ENCODE measurements around the gene CH25H.

CH25H gene

DNA sequence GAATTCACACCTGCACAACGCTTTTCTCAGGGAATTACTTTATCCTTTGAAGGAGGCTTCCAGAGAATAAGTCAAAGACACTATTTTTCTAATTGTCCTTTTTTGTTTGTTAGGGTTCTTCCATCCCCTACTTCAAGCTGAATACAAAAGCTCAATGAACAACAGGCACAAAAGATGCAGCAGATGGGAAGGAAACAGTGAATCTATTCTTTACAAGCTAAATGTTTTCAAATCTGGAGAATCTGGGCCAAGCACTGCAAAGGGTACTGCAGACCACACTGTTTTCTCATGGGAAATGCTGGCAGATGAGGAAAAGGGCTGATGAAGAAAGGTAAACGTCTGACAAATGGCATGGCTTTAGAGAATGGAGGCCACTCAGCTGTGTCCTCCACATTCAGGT is 25.9 kb upstream of the CH25H start:
- TF ChIP-seq YY1 (IDR thresholded peaks at IDR 0.05; ENCODE audit: low read depth) (no peak), TEAD4 (IDR thresholded peaks at IDR 0.05) (no peak), TAF1 (IDR thresholded peaks at IDR 0.05; ENCODE audit: low read depth) (no peak), CREB1 (IDR thresholded peaks at IDR 0.05; ENCODE audit: low read depth) (no peak), FOXM1 (IDR thresholded peaks at IDR 0.05; ENCODE audit: borderline replicate concordance, low read depth) (no peak), NFIC (IDR thresholded peaks at IDR 0.05) (no peak), EP300 (IDR thresholded peaks at IDR 0.05; ENCODE audit: borderline replicate concordance) (no peak), CEBPB (IDR thresholded peaks at IDR 0.05) (no peak), RAD21 (IDR thresholded peaks at IDR 0.05; ENCODE audit: low read depth) (no peak), EGR1 (IDR thresholded peaks at IDR 0.05) (no peak), TCF12 (IDR thresholded peaks at IDR 0.05; ENCODE audit: low read depth) (no peak), ZBTB7A (IDR thresholded peaks at IDR 0.05; ENCODE audit: low read depth) (no peak)
- TF ChIP-seq, protein P1, sequence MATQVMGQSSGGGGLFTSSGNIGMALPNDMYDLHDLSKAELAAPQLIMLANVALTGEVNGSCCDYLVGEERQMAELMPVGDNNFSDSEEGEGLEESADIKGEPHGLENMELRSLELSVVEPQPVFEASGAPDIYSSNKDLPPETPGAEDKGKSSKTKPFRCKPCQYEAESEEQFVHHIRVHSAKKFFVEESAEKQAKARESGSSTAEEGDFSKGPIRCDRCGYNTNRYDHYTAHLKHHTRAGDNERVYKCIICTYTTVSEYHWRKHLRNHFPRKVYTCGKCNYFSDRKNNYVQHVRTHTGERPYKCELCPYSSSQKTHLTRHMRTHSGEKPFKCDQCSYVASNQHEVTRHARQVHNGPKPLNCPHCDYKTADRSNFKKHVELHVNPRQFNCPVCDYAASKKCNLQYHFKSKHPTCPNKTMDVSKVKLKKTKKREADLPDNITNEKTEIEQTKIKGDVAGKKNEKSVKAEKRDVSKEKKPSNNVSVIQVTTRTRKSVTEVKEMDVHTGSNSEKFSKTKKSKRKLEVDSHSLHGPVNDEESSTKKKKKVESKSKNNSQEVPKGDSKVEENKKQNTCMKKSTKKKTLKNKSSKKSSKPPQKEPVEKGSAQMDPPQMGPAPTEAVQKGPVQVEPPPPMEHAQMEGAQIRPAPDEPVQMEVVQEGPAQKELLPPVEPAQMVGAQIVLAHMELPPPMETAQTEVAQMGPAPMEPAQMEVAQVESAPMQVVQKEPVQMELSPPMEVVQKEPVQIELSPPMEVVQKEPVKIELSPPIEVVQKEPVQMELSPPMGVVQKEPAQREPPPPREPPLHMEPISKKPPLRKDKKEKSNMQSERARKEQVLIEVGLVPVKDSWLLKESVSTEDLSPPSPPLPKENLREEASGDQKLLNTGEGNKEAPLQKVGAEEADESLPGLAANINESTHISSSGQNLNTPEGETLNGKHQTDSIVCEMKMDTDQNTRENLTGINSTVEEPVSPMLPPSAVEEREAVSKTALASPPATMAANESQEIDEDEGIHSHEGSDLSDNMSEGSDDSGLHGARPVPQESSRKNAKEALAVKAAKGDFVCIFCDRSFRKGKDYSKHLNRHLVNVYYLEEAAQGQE (IDR thresholded peaks at IDR 0.05; ENCODE audit: low read depth) = no peak
- TF ChIP-seq, protein P2, sequence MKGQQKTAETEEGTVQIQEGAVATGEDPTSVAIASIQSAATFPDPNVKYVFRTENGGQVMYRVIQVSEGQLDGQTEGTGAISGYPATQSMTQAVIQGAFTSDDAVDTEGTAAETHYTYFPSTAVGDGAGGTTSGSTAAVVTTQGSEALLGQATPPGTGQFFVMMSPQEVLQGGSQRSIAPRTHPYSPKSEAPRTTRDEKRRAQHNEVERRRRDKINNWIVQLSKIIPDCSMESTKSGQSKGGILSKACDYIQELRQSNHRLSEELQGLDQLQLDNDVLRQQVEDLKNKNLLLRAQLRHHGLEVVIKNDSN (IDR thresholded peaks at IDR 0.05) = no peak
- TF ChIP-seq, protein P3, sequence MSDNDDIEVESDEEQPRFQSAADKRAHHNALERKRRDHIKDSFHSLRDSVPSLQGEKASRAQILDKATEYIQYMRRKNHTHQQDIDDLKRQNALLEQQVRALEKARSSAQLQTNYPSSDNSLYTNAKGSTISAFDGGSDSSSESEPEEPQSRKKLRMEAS (IDR thresholded peaks at IDR 0.05) = no peak

DNA sequence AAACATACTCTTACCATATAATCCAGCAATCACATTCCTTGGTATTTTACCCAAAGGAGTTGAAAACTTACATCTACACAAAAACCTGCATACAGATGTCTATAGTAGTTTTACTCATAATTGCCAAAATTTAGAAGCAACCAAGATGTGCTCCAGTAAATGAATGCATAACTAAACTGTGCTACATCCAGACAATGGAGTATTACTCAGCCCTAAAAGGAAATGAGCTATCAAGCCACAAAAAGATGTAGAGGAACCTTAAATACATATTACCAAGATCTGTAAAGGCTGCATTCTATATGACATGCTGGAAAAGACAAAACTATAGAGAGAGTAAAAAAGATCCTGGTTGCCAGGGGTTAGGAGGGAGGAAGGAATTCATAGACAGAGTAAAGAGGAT is 21.8 kb upstream of the CH25H start:
- TF ChIP-seq TCF12 (IDR thresholded peaks at IDR 0.05; ENCODE audit: low read depth) (no peak), YY1 (IDR thresholded peaks at IDR 0.05; ENCODE audit: low read depth) (no peak), CEBPB (IDR thresholded peaks at IDR 0.05) (no peak), CREB1 (IDR thresholded peaks at IDR 0.05; ENCODE audit: low read depth) (no peak), RAD21 (IDR thresholded peaks at IDR 0.05; ENCODE audit: low read depth) (no peak)
- TF ChIP-seq, protein P3 (IDR thresholded peaks at IDR 0.05) = no peak
- TF ChIP-seq, protein P1 (IDR thresholded peaks at IDR 0.05; ENCODE audit: low read depth) = no peak

DNA sequence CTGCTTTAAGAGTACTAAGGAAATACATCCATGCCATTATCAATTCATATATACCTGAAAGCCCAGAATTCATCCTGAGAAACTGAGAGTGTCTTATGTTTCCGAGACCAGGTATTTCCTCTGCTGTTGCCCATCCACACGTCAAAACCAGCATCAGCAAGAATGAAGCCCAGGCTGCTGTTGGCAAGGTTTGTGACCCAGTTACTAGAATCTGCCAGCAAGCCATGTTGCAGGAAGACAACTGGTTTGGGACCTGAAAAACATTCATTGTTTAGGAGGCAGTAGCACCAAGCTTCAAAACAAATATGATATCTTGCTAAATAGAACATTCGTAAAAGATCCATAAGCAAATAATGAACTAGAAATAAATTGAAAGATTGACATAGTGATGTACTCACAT is 21.0 kb upstream of the CH25H start:
- TF ChIP-seq TEAD4 (IDR thresholded peaks at IDR 0.05) = no peak
- TF ChIP-seq, protein P3 (IDR thresholded peaks at IDR 0.05) = no peak

DNA sequence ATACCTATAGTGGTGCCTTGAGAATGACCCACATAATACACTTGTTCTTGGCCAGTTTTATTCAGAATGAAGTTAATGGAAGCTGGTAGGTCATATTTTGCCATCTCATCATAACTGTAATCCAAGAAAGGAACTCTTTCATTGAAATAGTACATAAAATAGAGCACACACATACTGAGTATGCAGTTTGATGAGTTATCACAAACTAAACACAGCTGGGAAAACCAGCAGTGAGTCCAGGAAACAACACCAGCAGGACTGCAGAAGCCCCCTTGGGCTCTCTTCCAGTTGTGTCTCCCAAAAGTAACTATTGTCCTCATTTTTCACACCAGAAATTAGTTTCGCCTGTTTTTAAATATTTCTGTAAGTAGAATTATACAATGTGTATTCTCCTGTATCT is 19.8 kb upstream of the CH25H start:
- no peak for TF ChIP-seq FOXM1 (IDR thresholded peaks at IDR 0.05; ENCODE audit: borderline replicate concordance, low read depth)
- TF ChIP-seq, protein P1 (IDR thresholded peaks at IDR 0.05; ENCODE audit: low read depth) = no peak
- no peak for TF ChIP-seq TAF1 (IDR thresholded peaks at IDR 0.05; ENCODE audit: low read depth)
- TF ChIP-seq CEBPB (IDR thresholded peaks at IDR 0.05) = no peak
- TF ChIP-seq RAD21 (IDR thresholded peaks at IDR 0.05; ENCODE audit: low read depth) = no peak
- TF ChIP-seq TEAD4 (IDR thresholded peaks at IDR 0.05) = no peak
- no peak for TF ChIP-seq CREB1 (IDR thresholded peaks at IDR 0.05; ENCODE audit: low read depth)
- TF ChIP-seq YY1 (IDR thresholded peaks at IDR 0.05; ENCODE audit: low read depth) = no peak
- TF ChIP-seq NFIC (IDR thresholded peaks at IDR 0.05) = no peak
- TF ChIP-seq, protein P2 (IDR thresholded peaks at IDR 0.05) = no peak
